Natural killer cell (primary cell): ENCODE results near the gene ARHGAP42. TPM values are rescaled to one million over a fixed set of nuclear protein-coding genes. Genes with fewer than 3 reads are reported as not detected.
A peak's percentile ranks its signal among the peaks of the same experiment; 100 is the strongest.

Source experiments
- ATAC-seq, 3 donors: fragments of 150-1000 bp in 2 of 3; fragments of 200-7000 bp in 1 of 3; cut with Tn5 transposase; 1 replicate in 1 of 3; 2 replicates in 2 of 3; pipeline ENCODE4 v1.10.0; 2021; ENCODE audit warnings: mild to moderate bottlenecking in 2 of 3, moderate library complexity in 2 of 3
- DNase-seq, 2 donors: peaks; one replicate each; pipeline versions ENCODE4 v3.0.0 to v3.0.0-alpha.2; 2013 to 2021; ENCODE audit warnings: mixed read lengths in 1 of 2
- H3K27ac ChIP-seq: one replicate; pipeline ENCODE4 v1.5.1; 2013; ENCODE audit warnings: mild to moderate bottlenecking, low read length
- H3K27me3 ChIP-seq: one replicate; pipeline ENCODE4 v1.6.1; 2013; ENCODE audit warnings: low read length; ENCODE audit not compliant: control insufficient read depth, insufficient read depth
- H3K36me3 ChIP-seq: one replicate; pipeline ENCODE4 v1.6.1; 2013; ENCODE audit warnings: low read length; ENCODE audit not compliant: control insufficient read depth, insufficient read depth
- H3K4me1 ChIP-seq: one replicate; pipeline ENCODE4 v1.6.1; 2013; ENCODE audit warnings: low read length; ENCODE audit not compliant: control insufficient read depth, insufficient read depth
- H3K4me3 ChIP-seq: one replicate; pipeline ENCODE4 v1.5.1; 2013; ENCODE audit warnings: low read length
- H3K9me3 ChIP-seq: one replicate; pipeline ENCODE4 v1.6.1; 2013; ENCODE audit warnings: low read length; ENCODE audit not compliant: control insufficient read depth, insufficient read depth
- H3K27ac Mint-ChIP-seq, 2 donors: one replicate each; pipeline ENCODE4 v1.8.0; 2022; ENCODE audit warnings: mild to moderate bottlenecking in 2 of 2, mixed read lengths in 2 of 2, moderate library complexity in 1 of 2
- H3K27me3 Mint-ChIP-seq, 2 donors: one replicate each; pipeline ENCODE4 v1.8.0; 2022; ENCODE audit warnings: low read depth in 2 of 2, mixed read lengths in 2 of 2
- H3K36me3 Mint-ChIP-seq: one replicate; pipeline ENCODE4 v1.8.0; 2022; ENCODE audit warnings: mixed read lengths
- H3K4me1 Mint-ChIP-seq, 2 donors: one replicate each; pipeline ENCODE4 v1.8.0; 2022; ENCODE audit warnings: mixed read lengths in 2 of 2
- H3K4me3 Mint-ChIP-seq: one replicate; pipeline ENCODE4 v1.8.0; 2022; ENCODE audit warnings: mild to moderate bottlenecking, moderate library complexity, mixed read lengths
- H3K9me3 Mint-ChIP-seq, 2 donors: one replicate each; pipeline ENCODE4 v1.8.0; 2022; ENCODE audit warnings: mixed read lengths in 2 of 2
- WGBS: methylation state at CpG from one replicate; pipeline ENCODE4 v1.1.7; 2013; ENCODE audit warnings: missing lambda C conversion rate; ENCODE audit not compliant: insufficient coverage; 5-methylcytosine and 5-hydroxymethylcytosine counted together
- intact Hi-C: fragments of 100-400 bp; cut with micrococcal nuclease; formaldehyde crosslinking; loops from one replicate; pipeline ENCODE4 v1.14.2; 2022
- total RNA-seq, 4 donors: library from RNA; stranded (reverse); fragments of 120-200 nt in 1 of 4; gene quantifications; one replicate each; pipeline versions ENCODE4 v1.2.3 to v1.2.4, GENCODE V29; 2013 to 2022
- TF ChIP-seq, protein P1 (sequence below): fragments of 200-600 bp; IDR thresholded peaks from one replicate; pipeline ENCODE4 v1.8.0; 2022; ENCODE audit warnings: antibody characterized with exemption

The ARHGAP42 gene
- total RNA-seq, 3 donors from 2014 or later (not counting 1 experiment from before 2014, with no cell fraction given), result 6.0 to 7.6 (median 6.4) TPM

DNA sequence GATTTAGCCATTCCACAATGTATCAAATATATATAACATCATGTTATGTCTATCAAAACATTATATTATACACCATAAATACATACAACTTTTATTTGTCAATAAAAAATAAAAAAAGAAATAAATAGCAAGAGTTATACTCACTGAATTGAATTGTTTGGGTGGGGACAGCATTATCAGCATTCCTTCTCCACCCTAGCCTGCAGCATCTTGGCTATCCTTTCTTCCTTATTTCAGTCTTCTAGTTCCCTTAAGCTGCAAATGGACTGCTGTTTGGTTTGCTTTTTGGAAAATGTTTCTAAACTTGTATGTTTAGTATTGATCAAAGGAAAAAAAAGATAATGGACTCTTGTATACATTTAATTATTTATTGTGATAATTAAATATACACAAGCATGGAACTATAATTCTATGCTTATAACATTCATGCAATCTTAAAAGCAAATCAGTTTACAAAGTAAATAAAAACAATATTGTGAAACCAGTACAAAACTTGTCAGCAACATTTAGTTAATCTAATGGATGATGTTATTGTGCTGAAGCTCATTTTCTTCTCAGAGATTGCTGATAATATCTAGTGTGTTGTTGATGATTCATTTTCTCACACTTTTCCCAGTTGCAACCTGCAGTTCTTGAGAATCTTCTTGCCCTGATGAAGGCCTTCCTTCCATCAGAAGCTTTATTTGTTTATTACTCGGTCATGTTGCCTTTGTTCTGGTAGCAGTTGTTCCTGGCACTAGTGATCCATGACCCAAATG is 5.0 kb downstream of the ARHGAP42 start:
- H3K4me1 ChIP-seq, result no peaks in the 10 kb centered on the region
- peak overlapping the region in 1 of 2 donors; percentile 40 for H3K27ac Mint-ChIP-seq
- H3K9me3 ChIP-seq, result no peaks in the 10 kb centered on the region
- no peaks in the 10 kb centered on the region for H3K36me3 ChIP-seq
- no peak overlapping the region for H3K27ac ChIP-seq
- ATAC-seq (no peak), DNase-seq (no peak)
- intact Hi-C loops, result no loop called here
- no peak overlapping the region for H3K4me3 ChIP-seq
- TF ChIP-seq, protein P1, sequence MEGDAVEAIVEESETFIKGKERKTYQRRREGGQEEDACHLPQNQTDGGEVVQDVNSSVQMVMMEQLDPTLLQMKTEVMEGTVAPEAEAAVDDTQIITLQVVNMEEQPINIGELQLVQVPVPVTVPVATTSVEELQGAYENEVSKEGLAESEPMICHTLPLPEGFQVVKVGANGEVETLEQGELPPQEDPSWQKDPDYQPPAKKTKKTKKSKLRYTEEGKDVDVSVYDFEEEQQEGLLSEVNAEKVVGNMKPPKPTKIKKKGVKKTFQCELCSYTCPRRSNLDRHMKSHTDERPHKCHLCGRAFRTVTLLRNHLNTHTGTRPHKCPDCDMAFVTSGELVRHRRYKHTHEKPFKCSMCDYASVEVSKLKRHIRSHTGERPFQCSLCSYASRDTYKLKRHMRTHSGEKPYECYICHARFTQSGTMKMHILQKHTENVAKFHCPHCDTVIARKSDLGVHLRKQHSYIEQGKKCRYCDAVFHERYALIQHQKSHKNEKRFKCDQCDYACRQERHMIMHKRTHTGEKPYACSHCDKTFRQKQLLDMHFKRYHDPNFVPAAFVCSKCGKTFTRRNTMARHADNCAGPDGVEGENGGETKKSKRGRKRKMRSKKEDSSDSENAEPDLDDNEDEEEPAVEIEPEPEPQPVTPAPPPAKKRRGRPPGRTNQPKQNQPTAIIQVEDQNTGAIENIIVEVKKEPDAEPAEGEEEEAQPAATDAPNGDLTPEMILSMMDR, result no peak
- no peaks in the 10 kb centered on the region for H3K27me3 ChIP-seq
- peaks cover 29 to 36% of the 10 kb centered on the region in 2 donors for H3K4me1 Mint-ChIP-seq
- no peaks in the 10 kb centered on the region for H3K27me3 Mint-ChIP-seq
- H3K36me3 Mint-ChIP-seq, result no peaks in the 10 kb centered on the region
- WGBS, result 86% methylated on average over 1 of the region's 1 CpG
- H3K9me3 Mint-ChIP-seq, result no peaks in the 10 kb centered on the region
- no peak overlapping the region for H3K4me3 Mint-ChIP-seq

DNA sequence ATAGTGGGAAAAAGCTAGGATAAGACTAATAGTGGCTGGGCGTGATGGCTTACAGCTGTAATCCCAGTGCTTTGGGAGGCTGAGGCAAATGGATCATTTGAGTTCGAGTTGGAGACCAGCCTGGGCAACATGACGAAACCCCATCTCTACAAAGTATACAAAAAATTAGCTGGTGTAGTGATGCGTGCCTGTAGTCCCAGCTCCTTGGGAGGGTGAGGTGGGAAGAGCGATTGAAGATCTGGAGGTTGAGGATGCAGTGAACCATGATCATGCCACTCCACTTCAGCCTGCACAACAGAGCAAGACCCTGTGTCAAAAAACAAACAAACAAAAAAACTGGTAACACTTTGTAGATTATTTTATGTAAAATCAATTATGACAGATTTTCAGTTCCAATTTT is 8.8 kb downstream of the ARHGAP42 start:
- Mint-ChIP-seq H3K27ac (no peak overlapping the region), H3K9me3 (no peaks in the 10 kb centered on the region), H3K36me3 (no peaks in the 10 kb centered on the region), H3K27me3 (no peaks in the 10 kb centered on the region), H3K4me1 (peaks cover 10 to 15% of the 10 kb centered on the region in 2 donors), H3K4me3 (no peak overlapping the region)
- H3K4me3 ChIP-seq, result no peak overlapping the region
- H3K27ac ChIP-seq, result no peak overlapping the region
- TF ChIP-seq, protein P1, result no peak
- intact Hi-C loops, result no loop called here
- ATAC-seq, result no peak
- DNase-seq, result no peak
- H3K9me3 ChIP-seq, result no peaks in the 10 kb centered on the region
- no peaks in the 10 kb centered on the region for H3K4me1 ChIP-seq
- H3K36me3 ChIP-seq, result no peaks in the 10 kb centered on the region
- H3K27me3 ChIP-seq, result no peaks in the 10 kb centered on the region
- WGBS, result 94% methylated on average over 2 of the region's 5 CpGs

DNA sequence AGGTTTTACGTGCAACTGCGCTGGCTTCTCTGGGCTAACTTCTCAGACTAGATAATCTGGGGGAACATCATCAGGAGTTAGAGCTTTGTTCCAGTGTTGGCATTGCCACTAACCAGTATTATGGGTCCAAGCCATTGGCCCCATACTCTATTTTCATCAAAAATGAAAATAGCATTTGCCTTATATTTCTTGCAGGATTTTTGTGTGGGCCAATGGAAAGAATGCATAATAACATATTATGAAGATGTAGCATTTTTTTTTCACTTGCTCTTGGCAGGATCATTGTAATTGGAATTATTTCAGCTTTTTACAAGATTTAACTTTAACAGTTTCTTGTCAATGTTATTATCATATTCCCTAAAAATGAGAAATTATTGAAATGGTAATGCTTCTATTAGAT is 16.1 kb downstream of the ARHGAP42 start:
- intact Hi-C loops, result loop anchor here (10.0 kb wide), 1 partner anchor 58 kb away; no protein-coding TSS in a partner anchor
- no peak for ATAC-seq
- Mint-ChIP-seq H3K4me1 (peaks cover 4% of the 10 kb centered on the region in 2 donors), H3K4me3 (no peak overlapping the region), H3K27me3 (no peaks in the 10 kb centered on the region), H3K36me3 (no peaks in the 10 kb centered on the region), H3K27ac (no peak overlapping the region), H3K9me3 (no peaks in the 10 kb centered on the region)
- TF ChIP-seq, protein P1, result no peak
- WGBS, result 97% methylated on average over 2 of the region's 2 CpGs
- Histone ChIP-seq H3K36me3 (no peaks in the 10 kb centered on the region), H3K27me3 (no peaks in the 10 kb centered on the region), H3K9me3 (no peaks in the 10 kb centered on the region), H3K4me3 (no peak overlapping the region), H3K4me1 (no peaks in the 10 kb centered on the region), H3K27ac (no peak overlapping the region)
- DNase-seq, result no peak
